ENCODE data around the gene KRT6B.

Gene KRT6B

DNA sequence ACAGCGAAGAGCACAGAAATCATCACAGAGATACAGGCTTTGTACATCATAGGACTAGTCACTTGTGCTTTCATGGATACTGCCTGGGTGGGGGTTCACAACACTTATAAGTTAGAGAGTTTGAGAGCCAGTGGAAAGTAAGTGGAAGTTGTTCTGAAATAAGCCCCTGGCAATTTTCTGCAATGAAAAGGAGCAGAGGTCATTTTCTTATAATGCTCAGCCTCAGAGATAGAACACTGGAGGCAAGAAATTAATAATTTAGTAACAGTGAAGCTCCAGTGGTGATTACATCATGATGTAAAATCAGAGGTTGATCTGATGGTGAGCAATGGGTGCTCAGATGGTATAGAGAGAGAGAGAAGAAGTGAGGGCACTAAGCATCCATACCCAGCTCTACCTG, 35.3 kb upstream of the KRT6B start:
- no peak for DNase-seq (ENCODE audit: low read depth)
- TF ChIP-seq, protein P1, sequence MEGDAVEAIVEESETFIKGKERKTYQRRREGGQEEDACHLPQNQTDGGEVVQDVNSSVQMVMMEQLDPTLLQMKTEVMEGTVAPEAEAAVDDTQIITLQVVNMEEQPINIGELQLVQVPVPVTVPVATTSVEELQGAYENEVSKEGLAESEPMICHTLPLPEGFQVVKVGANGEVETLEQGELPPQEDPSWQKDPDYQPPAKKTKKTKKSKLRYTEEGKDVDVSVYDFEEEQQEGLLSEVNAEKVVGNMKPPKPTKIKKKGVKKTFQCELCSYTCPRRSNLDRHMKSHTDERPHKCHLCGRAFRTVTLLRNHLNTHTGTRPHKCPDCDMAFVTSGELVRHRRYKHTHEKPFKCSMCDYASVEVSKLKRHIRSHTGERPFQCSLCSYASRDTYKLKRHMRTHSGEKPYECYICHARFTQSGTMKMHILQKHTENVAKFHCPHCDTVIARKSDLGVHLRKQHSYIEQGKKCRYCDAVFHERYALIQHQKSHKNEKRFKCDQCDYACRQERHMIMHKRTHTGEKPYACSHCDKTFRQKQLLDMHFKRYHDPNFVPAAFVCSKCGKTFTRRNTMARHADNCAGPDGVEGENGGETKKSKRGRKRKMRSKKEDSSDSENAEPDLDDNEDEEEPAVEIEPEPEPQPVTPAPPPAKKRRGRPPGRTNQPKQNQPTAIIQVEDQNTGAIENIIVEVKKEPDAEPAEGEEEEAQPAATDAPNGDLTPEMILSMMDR (conservative IDR thresholded peaks at IDR 0.05; ENCODE audit: control insufficient read depth, insufficient read depth, low read depth, low read length), result no peak
- no peak overlapping the region for H3K4me3 ChIP-seq (ENCODE audit: control insufficient read depth, low read depth, low read length)

DNA sequence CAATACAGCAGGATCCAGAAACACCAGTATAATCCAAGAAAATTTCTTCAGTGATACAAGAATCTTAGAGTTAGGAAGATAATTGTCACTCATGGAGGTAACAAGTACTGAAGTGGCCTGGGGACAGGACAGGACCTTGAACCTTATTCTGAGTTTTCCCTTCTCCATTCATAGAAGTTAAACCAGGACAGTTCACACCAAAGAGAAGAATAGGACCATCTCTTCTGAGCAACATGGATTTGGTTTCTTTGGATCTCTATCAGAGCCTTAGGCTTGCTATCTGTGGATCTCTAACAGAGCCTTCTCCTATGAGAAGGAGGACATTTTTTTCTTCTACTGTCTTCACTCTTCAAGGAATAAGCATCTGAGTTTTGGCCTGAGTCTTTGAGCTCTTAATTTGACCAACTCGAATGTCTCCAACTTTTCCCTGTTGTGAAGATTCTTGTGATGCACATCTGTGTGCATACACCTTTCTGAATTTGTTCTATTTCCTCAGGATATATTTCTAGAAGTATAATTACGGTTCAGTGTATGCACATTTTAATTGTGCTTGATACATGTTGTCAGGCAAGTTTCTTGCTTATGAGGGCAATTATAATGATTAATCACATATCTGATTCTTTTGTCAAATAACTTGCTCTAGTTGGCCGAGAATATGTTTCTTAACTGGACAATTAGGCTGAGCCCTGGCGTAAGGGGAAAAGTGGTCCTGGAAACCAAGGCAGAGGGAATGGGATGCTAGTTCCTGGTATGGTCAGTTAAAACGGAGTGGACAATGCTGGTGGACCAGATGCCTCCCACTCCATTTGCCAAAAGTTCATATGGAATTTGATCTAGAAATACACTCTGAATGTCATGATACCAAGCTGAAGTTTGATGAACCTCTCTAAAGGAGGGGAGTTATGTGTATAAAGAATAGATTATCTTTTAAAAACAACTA, 34.5 kb upstream of the KRT6B start:
- no peak for DNase-seq (ENCODE audit: low read depth)
- TF ChIP-seq, protein P1 (conservative IDR thresholded peaks at IDR 0.05; ENCODE audit: control insufficient read depth, insufficient read depth, low read depth, low read length), result no peak
- no peak overlapping the region for H3K4me3 ChIP-seq (ENCODE audit: control insufficient read depth, low read depth, low read length)

DNA sequence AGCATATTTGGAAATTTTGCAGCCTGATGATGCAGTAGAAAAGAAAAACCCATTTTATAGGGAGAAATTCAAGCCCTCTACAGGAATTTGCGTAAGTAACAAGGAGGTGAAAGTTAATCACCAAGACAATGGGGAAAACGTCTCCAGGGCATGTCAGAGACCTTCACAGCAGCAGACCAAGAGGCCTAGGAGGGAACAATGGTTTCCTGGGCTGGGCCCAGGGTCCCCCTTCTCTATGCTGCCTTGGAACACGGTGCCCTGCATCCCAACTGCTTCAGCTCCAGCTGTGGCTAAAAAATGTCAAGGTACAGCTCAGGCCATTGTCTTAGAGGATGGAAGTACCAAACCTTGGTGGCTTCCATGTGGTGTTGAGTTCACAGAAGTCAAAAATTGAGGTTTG, 28.1 kb upstream of the KRT6B start:
- no peak for DNase-seq (ENCODE audit: low read depth)
- no peak overlapping the region for H3K4me3 ChIP-seq (ENCODE audit: control insufficient read depth, low read depth, low read length)
- TF ChIP-seq, protein P1 (conservative IDR thresholded peaks at IDR 0.05; ENCODE audit: control insufficient read depth, insufficient read depth, low read depth, low read length), result no peak

DNA sequence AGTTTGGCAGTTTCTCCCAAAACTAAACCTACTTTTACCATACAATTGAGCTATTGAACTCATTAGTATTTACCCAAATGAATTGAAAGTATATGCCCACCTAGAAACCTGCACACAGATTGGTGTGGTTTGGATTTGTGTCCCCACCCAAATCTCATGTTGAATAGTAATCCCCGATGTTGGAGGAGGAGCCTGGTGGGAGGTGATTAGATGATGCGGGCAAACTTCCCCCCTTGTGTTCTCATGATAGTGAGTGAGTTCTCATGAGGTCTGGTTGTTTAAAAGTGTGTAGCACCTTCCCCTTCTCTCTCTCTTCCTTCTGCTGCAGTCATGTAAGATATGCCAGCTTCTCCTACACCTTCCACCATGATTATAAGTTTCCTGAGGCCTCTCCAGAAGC, 25.7 kb upstream of the KRT6B start:
- TF ChIP-seq, protein P1 (conservative IDR thresholded peaks at IDR 0.05; ENCODE audit: control insufficient read depth, insufficient read depth, low read depth, low read length), result no peak
- no peak for DNase-seq (ENCODE audit: low read depth)
- no peak overlapping the region for H3K4me3 ChIP-seq (ENCODE audit: control insufficient read depth, low read depth, low read length)

DNA sequence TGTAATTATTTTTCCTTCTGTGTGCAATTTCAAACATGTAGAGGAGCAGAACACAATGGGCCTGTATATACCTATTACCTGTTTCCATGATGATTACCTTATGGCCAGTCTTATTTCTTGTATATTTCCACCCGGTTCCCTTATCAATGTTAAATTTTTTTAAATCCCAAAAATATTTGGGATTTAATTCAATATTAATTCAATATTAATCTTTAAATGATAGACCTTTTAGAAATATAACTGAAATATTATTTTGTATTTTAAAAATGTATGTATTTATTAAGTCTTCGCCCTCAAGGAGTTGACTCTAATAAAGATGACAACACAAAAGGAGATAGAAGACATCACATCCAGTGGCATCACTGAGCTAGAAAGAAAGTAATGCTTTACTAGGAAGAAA, 22.3 kb upstream of the KRT6B start:
- TF ChIP-seq, protein P1 (conservative IDR thresholded peaks at IDR 0.05; ENCODE audit: control insufficient read depth, insufficient read depth, low read depth, low read length), result no peak

DNA sequence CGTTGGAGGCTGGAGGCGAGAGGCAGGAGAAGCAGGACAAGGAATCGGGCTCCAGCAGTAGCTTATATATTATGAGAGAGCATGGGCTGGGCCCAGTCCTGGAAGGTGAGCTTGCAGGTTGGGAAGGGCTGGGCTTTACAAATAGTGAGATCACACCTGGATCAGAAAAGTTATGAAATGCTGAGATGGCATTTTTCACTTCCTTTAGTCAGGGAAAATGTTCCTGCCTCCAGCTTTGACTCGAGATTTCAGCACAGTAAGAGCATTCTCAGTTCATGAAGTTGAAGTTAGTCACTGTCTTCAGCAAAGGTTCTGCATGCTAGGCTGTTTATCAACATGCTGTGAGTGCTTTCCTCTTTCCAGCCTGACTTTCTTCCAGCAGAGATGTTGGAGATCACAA, 21.8 kb upstream of the KRT6B start, which contains the start of gene KRT6C:
KRT6C (minus strand) TSS at position 38 of the 400 bp plus-strand sequence. CDS start 68 bp downstream, outside the sequence.
- H3K4me3 ChIP-seq (ENCODE audit: control insufficient read depth, low read depth, low read length), result no peak within 1 kb of the TSS

More for the DNA sequence above, 22.3 kb upstream of the KRT6B start:
- H3K4me3 ChIP-seq (ENCODE audit: control insufficient read depth, low read depth, low read length), result no peak overlapping the region
- no peak for DNase-seq (ENCODE audit: low read depth)

More for the DNA sequence above, 21.8 kb upstream of the KRT6B start, which contains the start of gene KRT6C:
- DNase-seq (ENCODE audit: low read depth), result no peak
- TF ChIP-seq, protein P1 (conservative IDR thresholded peaks at IDR 0.05; ENCODE audit: control insufficient read depth, insufficient read depth, low read depth, low read length), result no peak
